NT2/D1 (cell line): ENCODE measurements around the gene SMARCB1.

Experiments used
- DNase-seq: peaks from one replicate; pipeline ENCODE4 v3.0.0-alpha.2; 2011; ENCODE audit warnings: low read depth, low spot score
- H3K27me3 ChIP-seq: 2 replicates; pipeline ENCODE4 v1.6.0; 2011; ENCODE audit warnings: mild to moderate bottlenecking; ENCODE audit not compliant: insufficient read length, insufficient read depth
- H3K36me3 ChIP-seq: 2 replicates; pipeline ENCODE4 v1.6.1; 2011; ENCODE audit warnings: mild to moderate bottlenecking, low read length, mixed read lengths; ENCODE audit not compliant: insufficient read depth, insufficient read length
- H3K4me1 ChIP-seq: 2 replicates; pipeline ENCODE4 v1.5.1; 2011; ENCODE audit not compliant: insufficient read depth, insufficient read length
- H3K4me3 ChIP-seq: 2 replicates; pipeline ENCODE4 v1.5.1; 2011; ENCODE audit warnings: low read depth; ENCODE audit not compliant: insufficient read length
- H3K9ac ChIP-seq: 2 replicates; pipeline ENCODE4 v1.6.0; 2011; ENCODE audit warnings: low read depth; ENCODE audit not compliant: insufficient read length
- H3K9me3 ChIP-seq: 2 replicates; pipeline ENCODE4 v1.5.1; 2011; ENCODE audit warnings: mild to moderate bottlenecking, low read length; ENCODE audit not compliant: insufficient read depth
- SUZ12 ChIP-seq: IDR thresholded peaks from 2 replicates; pipeline ENCODE4 v1.6.1; 2011; ENCODE audit not compliant: insufficient read length, insufficient read depth; ENCODE audit errors: extremely low read depth
- YY1 ChIP-seq: IDR thresholded peaks from 2 replicates; pipeline ENCODE4 v1.6.1; 2011; ENCODE audit not compliant: insufficient read length, insufficient read depth
- ZNF274 ChIP-seq: IDR thresholded peaks from 2 replicates; pipeline ENCODE4 v1.6.1; 2011; ENCODE audit warnings: mild to moderate bottlenecking, low read depth, low read length

SMARCB1 gene

DNA sequence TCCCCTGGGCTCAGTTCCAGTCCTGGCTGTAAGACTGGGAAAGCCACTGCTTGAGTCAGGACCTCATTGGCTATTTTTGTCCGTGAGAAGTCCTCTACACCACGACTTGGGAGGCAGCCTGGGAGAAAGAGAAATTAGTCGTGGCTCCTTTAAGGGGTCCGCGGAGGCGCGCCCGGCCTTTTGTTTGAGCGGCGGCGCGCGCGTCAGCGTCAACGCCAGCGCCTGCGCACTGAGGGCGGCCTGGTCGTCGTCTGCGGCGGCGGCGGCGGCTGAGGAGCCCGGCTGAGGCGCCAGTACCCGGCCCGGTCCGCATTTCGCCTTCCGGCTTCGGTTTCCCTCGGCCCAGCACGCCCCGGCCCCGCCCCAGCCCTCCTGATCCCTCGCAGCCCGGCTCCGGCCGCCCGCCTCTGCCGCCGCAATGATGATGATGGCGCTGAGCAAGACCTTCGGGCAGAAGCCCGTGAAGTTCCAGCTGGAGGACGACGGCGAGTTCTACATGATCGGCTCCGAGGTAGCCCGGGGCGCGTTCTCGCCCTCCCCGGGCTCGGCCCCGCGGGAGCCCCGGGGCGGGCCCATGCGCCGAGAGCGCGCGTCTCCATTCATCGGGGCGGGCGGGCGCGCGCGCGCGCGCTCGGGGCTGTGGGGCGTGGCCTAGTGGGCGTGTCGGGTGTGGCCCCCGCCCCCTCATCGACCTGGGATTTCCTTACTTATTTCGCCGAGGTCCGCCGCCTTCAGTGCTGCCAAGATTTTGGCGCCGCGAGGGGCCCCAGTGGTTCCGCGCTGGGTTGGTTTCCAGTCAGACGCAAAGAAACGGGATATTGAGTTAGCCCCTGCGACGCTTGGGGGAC, at the start of gene SMARCB1:
Gene SMARCB1 (plus strand): TSS at position 215 of the 848 bp plus-strand sequence. CDS start 204 bp downstream, at position 419.
- Histone ChIP-seq H3K27me3 (no peaks in the 10 kb centered on the region), H3K4me1 (peaks cover 5% of the 10 kb centered on the region), H3K9ac (peak within 1 kb of the TSS; percentile 88), H3K9me3 (no peaks in the 10 kb centered on the region), H3K4me3 (peak within 1 kb of the TSS; percentile 79), H3K36me3 (peaks cover 31% of the 10 kb centered on the region)
- TF ChIP-seq SUZ12, result no peak
- TF ChIP-seq ZNF274, result no peak
- no peak for TF ChIP-seq YY1
- DNase-seq, result peak; percentile 63

DNA sequence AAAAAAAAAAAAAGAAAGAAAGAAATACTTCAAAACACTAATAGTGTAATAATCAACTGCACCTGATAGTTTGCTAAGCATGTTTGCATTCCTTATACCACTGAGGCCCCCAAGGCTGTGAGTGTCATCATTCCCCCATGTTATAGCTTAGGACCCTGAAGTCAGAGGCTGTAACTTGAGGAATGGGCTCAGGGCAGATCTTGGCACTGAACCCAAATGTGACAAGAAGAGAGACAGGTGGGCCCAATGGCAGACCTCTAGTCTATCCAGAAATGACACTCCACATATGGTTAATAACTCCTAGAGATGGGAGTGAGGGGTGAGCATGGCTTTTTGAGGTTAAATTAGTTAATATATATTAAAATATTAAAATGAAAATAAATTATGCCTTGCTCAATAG, 49.1 kb upstream of the SMARCB1 start:
- H3K4me3 ChIP-seq, result no peak overlapping the region
- no peak for DNase-seq
- TF ChIP-seq YY1 (no peak), ZNF274 (no peak), SUZ12 (no peak)
- H3K9ac ChIP-seq, result no peak overlapping the region
- no peaks in the 10 kb centered on the region for H3K9me3 ChIP-seq
- H3K4me1 ChIP-seq, result no peaks in the 10 kb centered on the region
- no peaks in the 10 kb centered on the region for H3K27me3 ChIP-seq
- peaks cover 15% of the 10 kb centered on the region for H3K36me3 ChIP-seq

DNA sequence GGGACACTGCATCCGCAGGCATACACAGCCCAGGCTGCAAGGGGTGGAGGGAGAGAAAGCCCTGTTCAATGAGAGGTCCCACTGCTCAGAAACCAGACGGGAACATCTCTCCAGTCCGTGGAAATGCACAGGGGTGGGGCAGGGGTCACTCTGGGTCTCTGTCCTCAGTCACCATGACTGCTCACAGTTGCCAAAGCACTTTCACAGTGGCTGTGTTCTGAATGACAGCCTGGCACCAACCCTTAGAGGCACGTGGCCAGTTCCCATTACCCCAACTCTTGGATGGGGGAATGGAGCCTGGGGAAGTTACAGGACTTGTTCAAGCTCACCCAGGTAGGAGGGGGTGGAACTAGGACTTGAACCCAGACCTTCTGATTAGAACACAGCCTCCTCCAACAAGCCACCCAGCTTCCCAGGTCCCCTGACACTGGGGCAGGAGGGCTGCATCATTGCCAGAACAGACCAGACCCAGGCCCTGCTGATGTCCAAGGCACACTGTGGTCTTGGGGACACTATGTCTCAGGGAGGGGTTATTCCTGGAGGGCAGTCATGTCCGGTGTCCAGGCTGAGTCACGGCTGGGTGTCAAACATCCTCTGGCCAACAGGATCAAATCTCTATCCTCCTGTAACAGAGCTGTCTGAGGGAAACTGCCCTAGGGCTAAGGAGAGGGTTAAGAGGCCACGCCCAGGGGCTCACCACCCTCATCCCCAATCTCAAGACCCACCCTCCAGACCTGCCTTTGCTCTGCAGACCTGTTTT, 44.1 kb upstream of the SMARCB1 start:
- Histone ChIP-seq H3K9ac (no peak overlapping the region), H3K4me3 (no peak overlapping the region), H3K9me3 (no peaks in the 10 kb centered on the region), H3K27me3 (no peaks in the 10 kb centered on the region), H3K36me3 (peaks cover 42% of the 10 kb centered on the region), H3K4me1 (no peaks in the 10 kb centered on the region)
- TF ChIP-seq ZNF274, result no peak
- no peak for TF ChIP-seq YY1
- no peak for TF ChIP-seq SUZ12
- DNase-seq, result no peak

DNA sequence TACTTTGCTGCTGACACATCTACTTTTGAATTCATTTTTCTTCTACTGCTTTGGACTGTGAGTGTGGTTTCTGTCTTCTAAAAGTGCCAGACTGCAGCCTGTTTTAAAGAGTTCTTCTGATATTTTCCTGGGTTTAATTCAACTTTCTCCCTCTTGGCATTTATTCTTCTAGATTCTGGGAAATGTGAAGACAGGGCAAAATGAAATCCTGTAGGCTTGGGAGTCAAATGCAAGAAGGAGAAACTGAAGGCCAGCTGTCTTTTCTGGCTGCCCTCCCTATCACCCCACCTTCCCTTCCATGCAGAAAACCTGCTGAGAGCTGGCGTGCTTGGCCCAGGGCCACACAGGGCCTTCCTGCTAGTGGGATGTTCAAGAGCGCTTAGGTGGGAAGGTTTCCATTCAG, 43.5 kb upstream of the SMARCB1 start:
- H3K4me1 ChIP-seq, result no peaks in the 10 kb centered on the region
- H3K4me3 ChIP-seq, result no peak overlapping the region
- TF ChIP-seq ZNF274 (no peak), YY1 (no peak), SUZ12 (no peak)
- H3K9me3 ChIP-seq, result no peaks in the 10 kb centered on the region
- no peak for DNase-seq
- H3K9ac ChIP-seq, result no peak overlapping the region
- no peaks in the 10 kb centered on the region for H3K27me3 ChIP-seq
- H3K36me3 ChIP-seq, result peaks cover 42% of the 10 kb centered on the region

DNA sequence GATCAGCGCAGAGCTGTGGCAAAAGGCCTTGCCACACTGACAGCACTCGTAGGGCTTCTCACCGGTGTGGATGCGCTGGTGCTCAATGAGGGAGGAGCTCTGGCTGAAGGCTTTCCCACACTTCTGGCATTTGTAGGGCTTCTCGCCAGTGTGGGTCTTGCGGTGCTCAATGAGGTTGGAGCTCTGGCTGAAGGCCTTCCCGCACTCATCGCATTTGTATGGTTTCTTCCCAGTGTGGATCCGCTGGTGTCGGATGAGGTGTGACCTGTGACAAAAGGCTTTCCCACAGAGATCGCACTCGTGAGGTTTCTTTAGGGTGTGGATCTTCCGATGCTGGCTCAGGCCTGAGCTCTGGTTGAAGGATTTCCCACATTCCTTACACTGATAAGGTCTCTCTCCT, 42.8 kb upstream of the SMARCB1 start:
- Histone ChIP-seq H3K4me1 (no peaks in the 10 kb centered on the region), H3K9me3 (no peaks in the 10 kb centered on the region), H3K9ac (no peak overlapping the region), H3K4me3 (no peak overlapping the region), H3K36me3 (peaks cover 42% of the 10 kb centered on the region), H3K27me3 (no peaks in the 10 kb centered on the region)
- no peak for DNase-seq
- TF ChIP-seq SUZ12, result no peak
- no peak for TF ChIP-seq ZNF274
- no peak for TF ChIP-seq YY1

DNA sequence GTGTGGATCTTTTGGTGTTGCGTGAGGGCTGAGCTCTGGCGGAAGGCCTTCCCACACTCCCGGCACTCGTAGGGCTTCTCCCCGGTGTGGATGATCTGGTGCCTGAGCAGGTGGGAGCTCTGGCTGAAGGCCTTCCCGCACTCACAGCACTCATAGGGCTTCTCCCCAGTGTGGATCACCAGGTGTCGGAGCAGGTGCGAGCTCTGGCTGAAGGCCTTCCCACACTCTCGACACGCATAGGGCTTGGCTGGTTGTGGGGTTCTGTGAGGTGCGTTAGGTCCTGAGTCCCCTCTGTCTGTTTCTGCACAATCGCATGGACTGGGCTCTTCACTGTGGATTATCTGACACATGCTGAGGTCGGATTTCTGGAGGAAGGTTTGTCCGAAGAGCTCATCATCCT, 42.3 kb upstream of the SMARCB1 start:
- DNase-seq, result no peak
- H3K9me3 ChIP-seq, result no peaks in the 10 kb centered on the region
- no peak overlapping the region for H3K9ac ChIP-seq
- H3K36me3 ChIP-seq, result peaks cover 42% of the 10 kb centered on the region
- no peak for TF ChIP-seq SUZ12
- no peak for TF ChIP-seq ZNF274
- no peak for TF ChIP-seq YY1
- H3K4me3 ChIP-seq, result no peak overlapping the region
- H3K27me3 ChIP-seq, result no peaks in the 10 kb centered on the region
- H3K4me1 ChIP-seq, result no peaks in the 10 kb centered on the region

DNA sequence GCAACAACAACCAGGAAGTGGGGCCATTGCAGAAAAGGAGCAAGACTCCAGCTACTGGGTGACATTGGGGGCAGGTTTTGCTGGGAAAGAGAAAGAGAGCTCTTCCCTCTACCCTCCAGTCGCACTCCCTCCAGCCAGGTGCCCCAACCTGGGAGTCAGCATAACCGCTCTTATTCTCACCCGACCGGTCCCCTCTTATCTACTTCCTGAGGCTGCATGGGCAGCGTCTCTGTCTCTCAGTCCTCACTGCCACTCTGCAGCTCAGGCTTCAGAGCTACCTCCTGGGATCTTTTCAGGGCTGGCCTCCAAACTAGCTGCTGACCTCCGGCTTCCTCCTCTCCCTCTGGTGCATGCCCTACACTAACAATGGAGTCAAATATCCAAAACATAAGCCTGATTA, 41.0 kb upstream of the SMARCB1 start:
- Histone ChIP-seq H3K4me3 (no peak overlapping the region), H3K27me3 (no peaks in the 10 kb centered on the region)

More for the DNA sequence above, 41.0 kb upstream of the SMARCB1 start:
- no peaks in the 10 kb centered on the region for H3K9me3 ChIP-seq
- TF ChIP-seq ZNF274, result no peak
- no peak for TF ChIP-seq SUZ12
- no peak for TF ChIP-seq YY1
- no peak for DNase-seq
- H3K36me3 ChIP-seq, result peaks cover 42% of the 10 kb centered on the region
- H3K9ac ChIP-seq, result no peak overlapping the region
- H3K4me1 ChIP-seq, result no peaks in the 10 kb centered on the region
